GM20000 (cell line): ENCODE data around the gene KRT35.

Experiments
- DNase-seq: peaks from one replicate; pipeline ENCODE4 v3.0.0; 2012; ENCODE audit warnings: low spot score
- TF ChIP-seq, protein P1 (sequence below): IDR thresholded peaks from 2 replicates; pipeline ENCODE4 v1.5.1; 2012; ENCODE audit warnings: mild to moderate bottlenecking, control low read depth; ENCODE audit errors: extremely low read depth, missing control alignments

The KRT35 gene

DNA sequence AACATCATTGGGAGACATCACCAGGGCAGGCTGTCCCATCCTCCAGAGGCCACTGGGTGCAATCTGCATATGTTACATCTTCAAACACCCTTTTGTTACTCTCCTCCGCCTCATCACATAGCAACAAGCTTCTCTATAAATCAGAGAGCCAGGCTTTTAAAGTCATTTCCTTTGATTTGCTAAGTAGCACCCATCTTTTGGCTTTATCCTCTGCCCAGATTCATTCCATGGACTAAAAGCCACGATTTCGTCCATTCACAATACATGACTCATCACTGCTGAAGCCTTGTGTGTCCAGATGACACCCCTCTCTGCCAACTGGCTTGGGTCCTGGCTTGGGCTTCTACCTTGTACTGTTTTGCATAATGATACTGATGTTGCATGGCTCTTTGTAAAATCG, 38.2 kb downstream of the KRT35 start:
- TF ChIP-seq, protein P1, sequence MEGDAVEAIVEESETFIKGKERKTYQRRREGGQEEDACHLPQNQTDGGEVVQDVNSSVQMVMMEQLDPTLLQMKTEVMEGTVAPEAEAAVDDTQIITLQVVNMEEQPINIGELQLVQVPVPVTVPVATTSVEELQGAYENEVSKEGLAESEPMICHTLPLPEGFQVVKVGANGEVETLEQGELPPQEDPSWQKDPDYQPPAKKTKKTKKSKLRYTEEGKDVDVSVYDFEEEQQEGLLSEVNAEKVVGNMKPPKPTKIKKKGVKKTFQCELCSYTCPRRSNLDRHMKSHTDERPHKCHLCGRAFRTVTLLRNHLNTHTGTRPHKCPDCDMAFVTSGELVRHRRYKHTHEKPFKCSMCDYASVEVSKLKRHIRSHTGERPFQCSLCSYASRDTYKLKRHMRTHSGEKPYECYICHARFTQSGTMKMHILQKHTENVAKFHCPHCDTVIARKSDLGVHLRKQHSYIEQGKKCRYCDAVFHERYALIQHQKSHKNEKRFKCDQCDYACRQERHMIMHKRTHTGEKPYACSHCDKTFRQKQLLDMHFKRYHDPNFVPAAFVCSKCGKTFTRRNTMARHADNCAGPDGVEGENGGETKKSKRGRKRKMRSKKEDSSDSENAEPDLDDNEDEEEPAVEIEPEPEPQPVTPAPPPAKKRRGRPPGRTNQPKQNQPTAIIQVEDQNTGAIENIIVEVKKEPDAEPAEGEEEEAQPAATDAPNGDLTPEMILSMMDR, result no peak
- DNase-seq, result no peak

DNA sequence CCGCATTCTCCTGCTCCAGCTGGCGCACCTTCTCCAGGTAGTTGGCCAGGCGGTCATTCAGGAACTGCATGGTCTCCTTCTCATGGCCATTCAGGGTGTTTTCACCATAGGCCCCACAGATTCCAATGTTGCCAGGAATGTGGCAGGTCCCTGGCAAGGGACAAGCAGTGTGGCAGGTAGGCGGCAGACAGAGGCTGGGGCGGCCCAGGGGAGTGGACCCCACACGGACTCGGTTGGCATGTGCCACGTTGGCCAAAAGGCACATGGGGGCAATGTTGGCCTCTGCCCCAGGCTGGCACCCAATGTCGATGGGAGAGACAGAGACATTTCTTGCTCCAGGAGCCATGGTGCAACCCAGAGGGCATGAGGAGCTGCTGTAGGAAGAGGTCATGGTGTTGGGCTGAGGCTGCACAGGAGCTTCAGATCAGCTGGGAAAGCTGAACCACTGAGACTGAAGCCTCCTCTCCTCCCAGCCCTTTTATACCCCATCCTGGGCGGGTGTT, 40.4 kb downstream of the KRT35 start, which contains the start of gene KRT38:
KRT38 (minus strand) TSS at position 453 of the 503 bp plus-strand sequence; CDS start at position 391, 62 bp downstream.
- TF ChIP-seq, protein P1, result no peak

GRCh38 chr17:41439375-41439774, 41.6 kb downstream of the KRT35 start:
- TF ChIP-seq, protein P1, result no peak

More for the DNA sequence above, 40.4 kb downstream of the KRT35 start, which contains the start of gene KRT38:
- no peak for DNase-seq

DNA sequence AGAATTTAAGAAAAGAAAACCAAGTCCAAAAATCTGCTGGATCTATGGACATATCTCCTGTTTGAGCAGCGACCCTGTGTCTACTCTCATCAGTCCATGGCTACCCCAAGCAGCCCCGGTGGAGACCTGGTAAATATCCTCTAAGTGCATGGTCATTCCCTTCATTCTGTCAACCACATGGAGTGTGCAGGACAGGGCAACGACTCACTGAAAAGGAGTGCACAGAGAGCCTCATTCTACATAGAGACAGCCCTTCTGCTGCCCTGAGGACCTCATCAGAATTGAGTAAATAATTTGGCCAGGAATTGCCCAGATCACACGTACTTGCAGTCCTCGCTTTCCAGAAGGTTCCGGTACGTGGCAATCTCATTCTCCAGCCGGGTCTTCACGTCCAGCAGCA, 43.2 kb downstream of the KRT35 start:
- TF ChIP-seq, protein P1, result no peak
- no peak for DNase-seq

More at GRCh38 chr17:41439375-41439774, 41.6 kb downstream of the KRT35 start:
- DNase-seq, result no peak

GRCh38 chr17:41437254-41437653, 43.7 kb downstream of the KRT35 start:
- TF ChIP-seq, protein P1, result no peak
- no peak for DNase-seq

GRCh38 chr17:41434415-41434814, 46.5 kb downstream of the KRT35 start:
- no peak for DNase-seq
- TF ChIP-seq, protein P1, result no peak

DNA sequence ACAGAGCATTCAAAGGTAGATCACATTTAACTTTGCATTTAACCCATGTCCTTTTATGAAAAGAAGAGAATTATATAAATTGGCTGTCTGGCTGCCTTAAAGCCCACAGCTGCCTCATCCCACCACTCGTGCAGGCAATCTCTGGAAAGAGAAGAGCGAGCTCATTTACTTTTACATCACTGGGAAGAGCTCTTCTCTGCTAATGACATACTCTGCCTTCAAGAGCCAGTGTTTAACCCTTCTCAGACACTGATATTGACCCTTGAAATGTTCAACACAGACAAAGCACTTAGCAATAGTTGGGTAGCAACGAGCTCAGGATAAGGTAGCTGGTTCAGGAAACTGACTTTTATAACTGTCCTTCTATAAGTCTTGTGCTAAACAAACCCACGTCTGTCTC, 46.9 kb downstream of the KRT35 start:
- TF ChIP-seq, protein P1, result no peak
- DNase-seq, result no peak
